ENCODE data around the gene FTCD. TPM values are rescaled to one million over a fixed set of nuclear protein-coding genes. Genes with fewer than 3 reads are reported as not detected.

FTCD gene
- total RNA-seq, 1 experiment from 2014 or later: 0.21 TPM

GRCh38 chr21:46185716-46186115 is 30.3 kb upstream of the FTCD start:
- DNase-seq (ENCODE audit: low read depth, low spot score) (no peak), ATAC-seq (no peak)
- no peak overlapping the region for H3K27ac ChIP-seq (ENCODE audit: low read length)
- intact Hi-C loops (cut with micrococcal nuclease; ENCODE audit: unreplicated experiment): no loop called here
- no peaks in the 10 kb centered on the region for H3K9me3 ChIP-seq (ENCODE audit: control insufficient read depth, insufficient read depth, low read depth, low read length)
- H3K27me3 ChIP-seq (ENCODE audit: control insufficient read depth, insufficient read depth, low read length): no peaks in the 10 kb centered on the region
- in situ Hi-C loops (cut with HindIII; ENCODE audit: low pct_unique_long_range_greater_than_20kb, low sequenced_read_pairs): no loop called here
- H3K4me3 ChIP-seq (ENCODE audit: low read depth in 2 of 2, low read length in 2 of 2): no peak overlapping the region
- no peaks in the 10 kb centered on the region for H3K36me3 ChIP-seq (ENCODE audit: control insufficient read depth, insufficient read depth, low read length)
- CTCF ChIA-PET: no interaction called here
- POLR2A ChIA-PET: no interaction called here
- BruUV-seq (replicated peaks): no TSS peak
- H3K4me1 ChIP-seq (ENCODE audit: control insufficient read depth, insufficient read depth, low read length): peaks cover 5% of the 10 kb centered on the region; the same call in 1 of the 2 replicates
- TF ChIP-seq TCF7L2 (IDR thresholded peaks at IDR 0.05; ENCODE audit: low read depth, low read length): no peak
- no peak for TF ChIP-seq REST (IDR thresholded peaks at IDR 0.05; ENCODE audit: insufficient read depth in 1 of 2, low read depth in 2 of 2, low read length in 1 of 2)
- TF ChIP-seq POLR2AphosphoS5 (IDR thresholded peaks at IDR 0.05; ENCODE audit: low read depth, low read length): no peak
- no peak for TF ChIP-seq SIN3A (IDR thresholded peaks at IDR 0.05; ENCODE audit: borderline replicate concordance, insufficient read depth, low read depth, low read length)
- TF ChIP-seq, protein P1, sequence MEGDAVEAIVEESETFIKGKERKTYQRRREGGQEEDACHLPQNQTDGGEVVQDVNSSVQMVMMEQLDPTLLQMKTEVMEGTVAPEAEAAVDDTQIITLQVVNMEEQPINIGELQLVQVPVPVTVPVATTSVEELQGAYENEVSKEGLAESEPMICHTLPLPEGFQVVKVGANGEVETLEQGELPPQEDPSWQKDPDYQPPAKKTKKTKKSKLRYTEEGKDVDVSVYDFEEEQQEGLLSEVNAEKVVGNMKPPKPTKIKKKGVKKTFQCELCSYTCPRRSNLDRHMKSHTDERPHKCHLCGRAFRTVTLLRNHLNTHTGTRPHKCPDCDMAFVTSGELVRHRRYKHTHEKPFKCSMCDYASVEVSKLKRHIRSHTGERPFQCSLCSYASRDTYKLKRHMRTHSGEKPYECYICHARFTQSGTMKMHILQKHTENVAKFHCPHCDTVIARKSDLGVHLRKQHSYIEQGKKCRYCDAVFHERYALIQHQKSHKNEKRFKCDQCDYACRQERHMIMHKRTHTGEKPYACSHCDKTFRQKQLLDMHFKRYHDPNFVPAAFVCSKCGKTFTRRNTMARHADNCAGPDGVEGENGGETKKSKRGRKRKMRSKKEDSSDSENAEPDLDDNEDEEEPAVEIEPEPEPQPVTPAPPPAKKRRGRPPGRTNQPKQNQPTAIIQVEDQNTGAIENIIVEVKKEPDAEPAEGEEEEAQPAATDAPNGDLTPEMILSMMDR (IDR thresholded peaks at IDR 0.05): no peak

GRCh38 chr21:46184625-46185555 is 29.5 kb upstream of the FTCD start:
- BruUV-seq (replicated peaks): no TSS peak
- no peak overlapping the region for H3K27ac ChIP-seq (ENCODE audit: low read length)
- ATAC-seq (no peak), DNase-seq (ENCODE audit: low read depth, low spot score) (no peak)
- H3K4me3 ChIP-seq (ENCODE audit: low read depth in 2 of 2, low read length in 2 of 2): peak overlapping the region in 1 of 2 experiments; percentile 18; a peak in 1 of 4 replicates
- TF ChIP-seq, protein P1 (IDR thresholded peaks at IDR 0.05): no peak
- no peak for TF ChIP-seq TCF7L2 (IDR thresholded peaks at IDR 0.05; ENCODE audit: low read depth, low read length)
- H3K27me3 ChIP-seq (ENCODE audit: control insufficient read depth, insufficient read depth, low read length): no peaks in the 10 kb centered on the region
- peaks cover 5% of the 10 kb centered on the region; the same call in 1 of the 2 replicates for H3K4me1 ChIP-seq (ENCODE audit: control insufficient read depth, insufficient read depth, low read length)
- in situ Hi-C loops (cut with HindIII; ENCODE audit: low pct_unique_long_range_greater_than_20kb, low sequenced_read_pairs) (no loop called here), intact Hi-C loops (cut with micrococcal nuclease; ENCODE audit: unreplicated experiment) (no loop called here)
- no peaks in the 10 kb centered on the region for H3K9me3 ChIP-seq (ENCODE audit: control insufficient read depth, insufficient read depth, low read depth, low read length)
- ChIA-PET CTCF (no interaction called here), POLR2A (no interaction called here)
- no peaks in the 10 kb centered on the region for H3K36me3 ChIP-seq (ENCODE audit: control insufficient read depth, insufficient read depth, low read length)

Measured in Panc1 (cell line).